GM10266 (cell line): ENCODE results near the gene PRR16.

ENCODE experiments used
- DNase-seq: peaks from one replicate; pipeline ENCODE4 v3.0.0; 2012; ENCODE audit errors: extremely low spot score
- CTCF ChIP-seq: IDR thresholded peaks from 2 replicates; pipeline ENCODE4 v1.5.1; 2012; ENCODE audit warnings: mild to moderate bottlenecking, low read depth; ENCODE audit not compliant: control insufficient read depth, insufficient read depth; ENCODE audit errors: missing control alignments

PRR16 gene

GRCh38 chr5:120706877-120707276 is 242.8 kb downstream of the PRR16 start:
- no peak for DNase-seq
- TF ChIP-seq CTCF: no peak

- TF ChIP-seq CTCF: no peak
- DNase-seq: no peak
These were observed 253.3 kb downstream of the PRR16 start for GRCh38 chr5:120717381-120717780.

GRCh38 chr5:120730214-120730613 is 266.1 kb downstream of the PRR16 start:
- TF ChIP-seq CTCF: no peak
- no peak for DNase-seq

GRCh38 chr5:120734033-120734432 is 269.9 kb downstream of the PRR16 start:
- no peak for TF ChIP-seq CTCF
- no peak for DNase-seq

- TF ChIP-seq CTCF: no peak
- DNase-seq: no peak
These were observed 271.0 kb downstream of the PRR16 start for GRCh38 chr5:120735076-120735475.
